HepG2 (cell line): ENCODE measurements around the gene AHSG. TPM values are rescaled to one million over a fixed set of nuclear protein-coding genes. Genes with fewer than 3 reads are reported as not detected.

Source experiments
- DNMT3B ChIP-seq: conservative IDR thresholded peaks from 2 replicates; pipeline ENCODE4 v1.6.1; 2016; ENCODE audit warnings: missing biosample characterization, control low read depth
- EHMT2 ChIP-seq: fragments of 200-600 bp; sonication (generic); IDR thresholded peaks from 2 replicates; pipeline ENCODE4 v1.7.0; 2017; ENCODE audit warnings: antibody characterized with exemption, low read depth, low read length, borderline replicate concordance
- GPN1 ChIP-seq: sonication (generic); formaldehyde crosslinking; IDR thresholded peaks from 2 replicates; pipeline ENCODE4 v1.5.1; 2020; ENCODE audit warnings: missing genetic modification reagents, borderline replicate concordance
- PHF8 ChIP-seq: sonication (generic); formaldehyde crosslinking; IDR thresholded peaks from 2 replicates; pipeline ENCODE4 v1.5.0; 2020; ENCODE audit warnings: missing genetic modification reagents
- RBAK ChIP-seq: sonication (generic); formaldehyde crosslinking; IDR thresholded peaks from 2 replicates; pipeline ENCODE4 v1.5.1; 2020; ENCODE audit warnings: mild to moderate bottlenecking, missing genetic modification reagents
- REXO4 ChIP-seq: sonication (generic); formaldehyde crosslinking; IDR thresholded peaks from 2 replicates; pipeline ENCODE4 v1.8.0; 2022; ENCODE audit warnings: missing genetic modification reagents, mild to moderate bottlenecking, borderline replicate concordance
- SKIL ChIP-seq: sonication (generic); formaldehyde crosslinking; IDR thresholded peaks from 2 replicates; pipeline ENCODE4 v1.8.0; 2022; ENCODE audit warnings: missing genetic modification reagents, mild to moderate bottlenecking, moderate library complexity, borderline replicate concordance
- USF2 ChIP-seq, 2 experiments: sonication (generic) in 1 of 2; formaldehyde crosslinking in 1 of 2; IDR thresholded peaks; 2 replicates each; pipeline versions ENCODE4 v1.5.1 to v1.6.1; 2011 to 2020; ENCODE audit warnings: borderline replicate concordance in 1 of 2, low read depth in 1 of 2, low read length in 1 of 2, mild to moderate bottlenecking in 1 of 2, missing genetic modification reagents in 1 of 2, moderate library complexity in 1 of 2
- ZBTB40 ChIP-seq, 2 experiments: fragments of 450-650 bp in 1 of 2; sonication (generic) in 1 of 2; formaldehyde crosslinking in 1 of 2; IDR thresholded peaks; 2 replicates each; pipeline versions ENCODE4 v1.6.1 to v1.8.0; 2016 to 2022; ENCODE audit warnings: antibody characterized with exemption in 1 of 2, mild to moderate bottlenecking in 1 of 2, missing genetic modification reagents in 1 of 2
- ZFP36L1 ChIP-seq: sonication (generic); formaldehyde crosslinking; IDR thresholded peaks from 2 replicates; pipeline ENCODE4 v1.8.0; 2022; ENCODE audit warnings: mild to moderate bottlenecking, missing genetic modification reagents, moderate library complexity
- ZNF552 ChIP-seq: sonication (generic); formaldehyde crosslinking; IDR thresholded peaks from 2 replicates; pipeline ENCODE4 v1.9.0; 2022; ENCODE audit warnings: missing genetic modification reagents, mild to moderate bottlenecking, borderline replicate concordance
- ZNF557 ChIP-seq: sonication (generic); formaldehyde crosslinking; IDR thresholded peaks from 2 replicates; pipeline ENCODE4 v1.4.0; 2020; ENCODE audit warnings: missing genetic modification reagents
- ZNF720 ChIP-seq: sonication (generic); formaldehyde crosslinking; IDR thresholded peaks from 2 replicates; pipeline ENCODE4 v1.4.0; 2020; ENCODE audit warnings: missing genetic modification reagents
- ZNF740 ChIP-seq: sonication (generic); formaldehyde crosslinking; IDR thresholded peaks from 2 replicates; pipeline ENCODE4 v1.4.0; 2020; ENCODE audit warnings: missing genetic modification reagents
- polyA plus RNA-seq, 8 experiments: library from polyadenylated mRNA; depleted of rRNA in 3 of 8; stranded (reverse) in 7 of 8; unstranded in 1 of 8; fragments of >200 nt; fragmentation: Illumina TruSeq in 4 of 8; extraction: Trizol in 4 of 8; gene quantifications; 2 replicates each; pipeline versions ENCODE4 v1.2.1 to v1.2.3, GENCODE V29; 2011 to 2016; ENCODE audit warnings: low read depth in 4 of 8, missing spikeins in 1 of 8, mixed read lengths in 1 of 8; ENCODE audit not compliant: insufficient read depth in 1 of 8
- total RNA-seq, 5 experiments: library from RNA; depleted of rRNA; stranded (reverse); fragments of >200 nt; fragmentation: Illumina TruSeq; extraction: Trizol; gene quantifications; 2 replicates each; pipeline ENCODE4 v1.2.3, GENCODE V29; 2016; ENCODE audit warnings: low read depth in 1 of 5

AHSG gene
- total and polyA plus RNA-seq, 2 of the 13 experiments (the other 11 are each of a cell fraction or from before 2014, with no cell fraction given), result 2,043 to 19,152 TPM

GRCh38 chr3:186599142-186599784 is 13.6 kb upstream of the AHSG start (continued):
- peak; percentile 84 for TF ChIP-seq SKIL (CRISPR knock-in tag)
- no peak for TF ChIP-seq REXO4
- TF ChIP-seq EHMT2, result no peak; the same call in 1 of the 2 replicates
- TF ChIP-seq USF2 (IDR thresholded peaks at IDR 0.05; ENCODE audit: low read depth, low read length), result no peak
- TF ChIP-seq USF2 (CRISPR knock-in tag; IDR thresholded peaks at IDR 0.05; ENCODE audit: borderline replicate concordance), result no peak
- no peak for TF ChIP-seq DNMT3B
- no peak for TF ChIP-seq ZNF720
- TF ChIP-seq ZBTB40 (IDR thresholded peaks at IDR 0.05), result no peak
- no peak; the same call in 1 of the 2 replicates for TF ChIP-seq ZBTB40 (CRISPR knock-in tag; IDR thresholded peaks at IDR 0.05)
- TF ChIP-seq ZFP36L1 (CRISPR knock-in tag), result no peak
- no peak for TF ChIP-seq GPN1 (CRISPR knock-in tag)
- TF ChIP-seq PHF8 (CRISPR knock-in tag), result 0 out of 2 replicates have a peak, but pooled peaks have one; percentile 7
- TF ChIP-seq ZNF552 (CRISPR knock-in tag), result no peak
- TF ChIP-seq RBAK (CRISPR knock-in tag), result no peak
- no peak for TF ChIP-seq ZNF740 (CRISPR knock-in tag)
- TF ChIP-seq ZNF557, result no peak
